GM21528 (cell line): Measurements from ENCODE around the gene RTEL1.
"Not testable (repeated sequence)": the region's sequence is repeated elsewhere in the genome, so short reads cannot be mapped to it uniquely, and the experiment has no call there.

Source experiments
- ATAC-seq: cut with Tn5 transposase; IDR thresholded peaks from one replicate; pipeline ENCODE4 v1.9.1; 2021; ENCODE audit warnings: mild to moderate bottlenecking, moderate library complexity; ENCODE audit not compliant: unreplicated experiment, low FRiP score

RTEL1 gene

GRCh38 chr20:63657937-63658748, at the start of gene RTEL1:
RTEL1 (plus strand) TSS chr20:63658312; CDS start chr20:63659403, 1,091 bp downstream.
- ATAC-seq, result peak; percentile 85

- ATAC-seq, result no peak
Observed at GRCh38 chr20:63610581-63611435, 47.3 kb upstream of the RTEL1 start.

- no peak for ATAC-seq
Observed at GRCh38 chr20:63611646-63612045, 46.5 kb upstream of the RTEL1 start.

GRCh38 chr20:63612276-63612931, 45.7 kb upstream of the RTEL1 start:
- no peak for ATAC-seq

- ATAC-seq, result not testable (repeated sequence)
Observed at GRCh38 chr20:63613863-63614594, 44.1 kb upstream of the RTEL1 start.

GRCh38 chr20:63617092-63617875, 40.8 kb upstream of the RTEL1 start:
- ATAC-seq, result no peak

- ATAC-seq, result no peak
Observed at GRCh38 chr20:63617876-63618265, 40.2 kb upstream of the RTEL1 start.

GRCh38 chr20:63618291-63618980, 39.7 kb upstream of the RTEL1 start:
- no peak for ATAC-seq

- no peak for ATAC-seq
Observed at GRCh38 chr20:63619086-63619485, 39.0 kb upstream of the RTEL1 start.

- no peak for ATAC-seq
Observed at GRCh38 chr20:63619505-63619904, 38.6 kb upstream of the RTEL1 start.

GRCh38 chr20:63620991-63621390, 37.1 kb upstream of the RTEL1 start:
- no peak for ATAC-seq

GRCh38 chr20:63622096-63622495, 36.0 kb upstream of the RTEL1 start:
- no peak for ATAC-seq

GRCh38 chr20:63622732-63623131, 35.4 kb upstream of the RTEL1 start:
- no peak for ATAC-seq

- ATAC-seq, result no peak
Observed at GRCh38 chr20:63624486-63624885, 33.6 kb upstream of the RTEL1 start.

- ATAC-seq, result no peak
Observed at GRCh38 chr20:63625771-63626423, 32.2 kb upstream of the RTEL1 start.

- peak; percentile 47 for ATAC-seq
Observed at GRCh38 chr20:63626424-63627128, 31.5 kb upstream of the RTEL1 start, which contains the start of gene GMEB2. GMEB2 (minus strand) TSS chr20:63627101; CDS start chr20:63619397, 7,704 bp downstream.

- ATAC-seq, result peak; percentile 76
Observed at GRCh38 chr20:63627129-63627750, 30.9 kb upstream of the RTEL1 start.
